Neural cell (in vitro differentiated cells): ENCODE data around the gene CLSTN2. TPM values are rescaled to one million over a fixed set of nuclear protein-coding genes. Genes with fewer than 3 reads are reported as not detected.

Experiments
- H2AFZ ChIP-seq: fragments of 200-600, 300-800 bp; sonication (generic), shearing (Covaris generic); 2 replicates; pipeline ENCODE4 v1.6.0; 2014; ENCODE audit warnings: low read depth, mild to moderate bottlenecking, antibody characterized with exemption, low read length, moderate library complexity
- H3F3A ChIP-seq: fragments of 200-600 bp; shearing (Covaris generic); 2 replicates; pipeline ENCODE4 v1.6.1; 2016; ENCODE audit warnings: mild to moderate bottlenecking, moderate library complexity, mixed read lengths, antibody characterized with exemption, low read length; ENCODE audit not compliant: insufficient read depth, poor library complexity, severe bottlenecking
- H3K27ac ChIP-seq: fragments of 200-600, 300-800 bp; sonication (generic), shearing (Covaris generic); 2 replicates; pipeline ENCODE4 v1.5.1; 2014; ENCODE audit warnings: mild to moderate bottlenecking, low read length, moderate library complexity
- H3K27me3 ChIP-seq: fragments of 300-800, 200-600 bp; sonication (generic), shearing (Covaris generic); 2 replicates; pipeline ENCODE4 v1.6.0; 2014; ENCODE audit warnings: mild to moderate bottlenecking, low read depth, low read length, moderate library complexity; ENCODE audit not compliant: insufficient read depth
- H3K36me3 ChIP-seq: fragments of 300-800, 200-600 bp; sonication (generic), shearing (Covaris generic); 2 replicates; pipeline ENCODE4 v1.5.1; 2014; ENCODE audit warnings: mild to moderate bottlenecking, antibody characterized with exemption, low read length, moderate library complexity; ENCODE audit not compliant: insufficient read depth
- H3K4me2 ChIP-seq: fragments of 300-800, 200-600 bp; sonication (generic), shearing (Covaris generic); 2 replicates; pipeline ENCODE4 v1.6.0; 2014; ENCODE audit warnings: mild to moderate bottlenecking, low read length
- H3K4me3 ChIP-seq: fragments of 300-800, 200-600 bp; sonication (generic), shearing (Covaris generic); 2 replicates; pipeline ENCODE4 v1.5.1; 2014; ENCODE audit warnings: mild to moderate bottlenecking, low read length, moderate library complexity
- H3K79me2 ChIP-seq: fragments of 200-600 bp; shearing (Covaris generic); replicated peaks from 2 replicates; pipeline ENCODE4 v1.6.0; 2014; ENCODE audit warnings: mild to moderate bottlenecking, low read length, moderate library complexity; ENCODE audit not compliant: insufficient read depth
- H3K9ac ChIP-seq: fragments of 300-800, 200-600 bp; sonication (generic), shearing (Covaris generic); 2 replicates; pipeline ENCODE4 v1.6.1; 2016; ENCODE audit warnings: mild to moderate bottlenecking, low read length, mixed read lengths
- H3K9me2 ChIP-seq: fragments of 200-600 bp; shearing (Covaris generic); 2 replicates; pipeline ENCODE4 v1.6.1; 2016; ENCODE audit warnings: mild to moderate bottlenecking, low read length, mixed read lengths; ENCODE audit not compliant: insufficient read depth
- H3K9me3 ChIP-seq: fragments of 200-600, 300-800 bp; sonication (generic), shearing (Covaris generic); 2 replicates; pipeline ENCODE4 v1.6.1; 2016; ENCODE audit warnings: mild to moderate bottlenecking, mixed run types, low read length, moderate library complexity, mixed read lengths
- H4K20me1 ChIP-seq: fragments of 200-600 bp; shearing (Covaris generic); 2 replicates; pipeline ENCODE4 v1.6.1; 2016; ENCODE audit warnings: mild to moderate bottlenecking, mixed run types; ENCODE audit not compliant: insufficient read depth
- CTCF ChIP-seq: fragments of 450-650 bp; IDR thresholded peaks from 2 replicates; pipeline ENCODE4 v1.5.1; 2014; ENCODE audit warnings: antibody characterized with exemption, mild to moderate bottlenecking, moderate library complexity; ENCODE audit not compliant: poor library complexity, severe bottlenecking
- EP300 ChIP-seq: fragments of 450-650 bp; conservative IDR thresholded peaks from 2 replicates; pipeline ENCODE4 v1.6.1; 2014; ENCODE audit warnings: antibody characterized with exemption, mild to moderate bottlenecking, moderate library complexity; ENCODE audit not compliant: poor library complexity, severe bottlenecking
- EZH2 ChIP-seq: fragments of 200-600, 300-800 bp; shearing (Covaris generic), sonication (generic); IDR thresholded peaks from 2 replicates; pipeline ENCODE4 v1.6.1; 2014; ENCODE audit warnings: antibody characterized with exemption, low read length, borderline replicate concordance, mild to moderate bottlenecking; ENCODE audit not compliant: insufficient read depth, poor library complexity, severe bottlenecking
- MXI1 ChIP-seq: fragments of 450-650 bp; conservative IDR thresholded peaks from 2 replicates; pipeline ENCODE4 v1.6.1; 2014; ENCODE audit warnings: antibody characterized with exemption, mild to moderate bottlenecking; ENCODE audit not compliant: poor library complexity, severe bottlenecking
- POLR2AphosphoS5 ChIP-seq: IDR thresholded peaks from 2 replicates; pipeline ENCODE4 v1.6.1; 2012
- RAD21 ChIP-seq: fragments of 450-650 bp; conservative IDR thresholded peaks from 2 replicates; pipeline ENCODE4 v1.6.1; 2014; ENCODE audit warnings: antibody characterized with exemption, mild to moderate bottlenecking, moderate library complexity
- REST ChIP-seq: IDR thresholded peaks from 2 replicates; pipeline ENCODE4 v1.6.1; 2012; ENCODE audit warnings: borderline replicate concordance
- SMC3 ChIP-seq: fragments of 450-650 bp; conservative IDR thresholded peaks from 2 replicates; pipeline ENCODE4 v1.6.1; 2014; ENCODE audit warnings: antibody characterized with exemption, mild to moderate bottlenecking, moderate library complexity; ENCODE audit not compliant: poor library complexity
- TAF1 ChIP-seq: IDR thresholded peaks from 2 replicates; pipeline ENCODE4 v1.6.1; 2012; ENCODE audit warnings: low read depth
- polyA plus RNA-seq: library from polyadenylated mRNA; depleted of rRNA; stranded (reverse); fragments of >200 nt; gene quantifications from 2 replicates; pipeline ENCODE4 v1.2.3, GENCODE V29; 2014

Gene CLSTN2
- polyA plus RNA-seq, 1 donor from 2014 or later, result 10.7 TPM

DNA sequence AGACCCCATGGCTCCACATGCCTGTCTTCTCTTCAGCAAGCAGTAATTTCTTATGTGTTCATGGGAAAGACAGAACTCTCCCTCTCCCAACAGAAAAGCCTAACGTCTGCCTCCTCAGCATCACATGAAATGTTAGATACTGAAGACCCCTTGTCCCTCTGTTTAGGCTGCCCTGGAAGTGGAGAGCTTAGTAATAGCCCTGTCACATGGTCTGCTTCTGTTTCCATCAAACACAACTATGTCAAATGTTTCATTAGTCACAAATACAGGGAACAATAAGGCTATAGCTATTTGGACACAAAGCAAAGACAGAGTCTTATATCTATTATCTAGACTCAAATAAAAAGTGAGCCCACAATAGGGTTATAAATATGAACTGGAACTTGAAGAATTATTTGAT lies 552.6 kb downstream of the CLSTN2 start:
- Histone ChIP-seq H3K27ac (no peak overlapping the region), H3K4me3 (no peak overlapping the region), H3K9me2 (no peaks in the 10 kb centered on the region), H3K9ac (no peak overlapping the region), H3K36me3 (no peaks in the 10 kb centered on the region), H3F3A (no peaks in the 10 kb centered on the region), H3K79me2 (no peaks in the 10 kb centered on the region), H3K27me3 (no peaks in the 10 kb centered on the region), H3K9me3 (no peaks in the 10 kb centered on the region), H2AFZ (no peak overlapping the region), H3K4me2 (no peak overlapping the region), H4K20me1 (no peaks in the 10 kb centered on the region)
- TF ChIP-seq MXI1 (no peak), TAF1 (no peak), EZH2 (no peak), RAD21 (no peak), EP300 (no peak), REST (no peak)

DNA sequence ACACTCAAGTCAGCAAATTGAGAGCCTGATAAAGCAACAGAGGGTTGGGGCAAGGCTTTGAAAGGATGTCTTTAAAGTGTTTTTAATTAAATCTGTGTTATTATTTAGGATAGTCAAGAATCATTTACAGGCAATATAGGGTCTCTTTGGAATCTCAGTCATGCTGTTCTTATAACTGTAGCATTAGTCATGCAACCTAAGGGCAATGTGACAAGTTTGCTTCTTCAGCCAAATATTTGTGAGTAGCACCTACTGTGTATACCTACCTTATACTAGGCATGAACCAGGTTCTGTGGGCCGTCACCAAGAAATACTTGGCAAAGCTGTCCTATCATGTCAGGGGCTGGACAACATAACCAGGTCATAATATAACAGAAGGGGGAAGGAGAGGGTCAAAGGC lies 558.3 kb downstream of the CLSTN2 start:
- Histone ChIP-seq H3K27me3 (no peaks in the 10 kb centered on the region), H3K9me2 (no peaks in the 10 kb centered on the region), H3K9me3 (no peaks in the 10 kb centered on the region), H3K27ac (no peak overlapping the region), H3F3A (no peaks in the 10 kb centered on the region), H2AFZ (no peak overlapping the region), H4K20me1 (no peaks in the 10 kb centered on the region), H3K4me2 (no peak overlapping the region), H3K4me3 (no peak overlapping the region), H3K9ac (no peak overlapping the region), H3K79me2 (no peaks in the 10 kb centered on the region), H3K36me3 (no peaks in the 10 kb centered on the region)
- TF ChIP-seq REST (no peak), RAD21 (no peak), EP300 (no peak), EZH2 (no peak), MXI1 (no peak), POLR2AphosphoS5 (no peak), CTCF (no peak), SMC3 (no peak), TAF1 (no peak)
